Measurements from ENCODE around the gene SGK1. TPM values are rescaled to one million over a fixed set of nuclear protein-coding genes. Genes with fewer than 3 reads are reported as not detected.

Gene SGK1
- total and polyA plus RNA-seq, 2 donors (not counting 1 experiment from before 2014, with no cell fraction given) = 37.3 to 57.8 TPM

GRCh38 chr6:134346932-134347545 lies 29.1 kb upstream of the SGK1 start:
- H3K4me1 Mint-ChIP-seq = peaks cover 7% of the 10 kb centered on the region
- Histone ChIP-seq H3K79me2 (ENCODE audit: control insufficient read depth, insufficient read depth, low read length) (no peaks in the 10 kb centered on the region), H3K4me1 (ENCODE audit: control insufficient read depth in 2 of 2, insufficient read depth in 2 of 2, low read length in 2 of 2) (no peaks in the 10 kb centered on the region), H3K4me2 (replicated peaks; ENCODE audit: low read depth, low read length, poor library complexity, severe bottlenecking) (no peak overlapping the region), H4K20me1 (ENCODE audit: control insufficient read depth, insufficient read depth, low read length, poor library complexity, severe bottlenecking) (no peaks in the 10 kb centered on the region), H3K9ac (ENCODE audit: low read length) (no peak overlapping the region), H3K27ac (ENCODE audit: low read length in 2 of 2) (no peak overlapping the region), H2AFZ (ENCODE audit: insufficient read depth, low read depth, low read length, poor library complexity, severe bottlenecking) (no peak overlapping the region), H3K36me3 (replicated peaks in 1 of 2; ENCODE audit: control extremely low read depth in 1 of 2, control insufficient read depth in 1 of 2, extremely low read depth in 1 of 2, insufficient read depth in 2 of 2, low read length in 1 of 2) (no peaks in the 10 kb centered on the region), H3K4me3 (ENCODE audit: control extremely low read depth in 1 of 5, extremely low read depth in 1 of 5, insufficient read depth in 1 of 5, low read depth in 2 of 5, low read length in 4 of 5) (no peak overlapping the region), H3K9me3 (ENCODE audit: control extremely low read depth in 1 of 3, control insufficient read depth in 2 of 3, insufficient read depth in 1 of 3, low read length in 2 of 3) (no peaks in the 10 kb centered on the region), H3K27me3 (replicated peaks in 1 of 4; ENCODE audit: control extremely low read depth in 1 of 4, control insufficient read depth in 3 of 4, insufficient read depth in 4 of 4, low read length in 3 of 4) (no peaks in the 10 kb centered on the region)
- TF ChIP-seq EZH2 (IDR thresholded peaks at IDR 0.05; ENCODE audit: borderline replicate concordance, insufficient read depth, low read depth, low read length, poor library complexity, severe bottlenecking) (no peak), CTCF (IDR thresholded peaks at IDR 0.05) (no peak)
- H3K4me3 Mint-ChIP-seq = no peak overlapping the region
- DNase-seq (no peak), ATAC-seq (ENCODE audit: low read depth) (no peak)
- intact Hi-C loops (cut with micrococcal nuclease) = no loop called here
- POLR2A ChIA-PET = no interaction called here
- WGBS (ENCODE audit: insufficient coverage) = 97% methylated on average over 2 of the region's 7 CpGs
- H3K27ac Mint-ChIP-seq = no peak overlapping the region
- no peaks in the 10 kb centered on the region for H3K27me3 Mint-ChIP-seq
- H3K9me3 Mint-ChIP-seq (ENCODE audit: insufficient read depth) = no peaks in the 10 kb centered on the region
- CTCF ChIA-PET = interaction anchor here (1.0 to 1.2 kb wide), 2 partner anchors 52 to 294 kb away, joined by 3 read pairs; no protein-coding TSS in a partner anchor

GRCh38 chr6:134345789-134346188 lies 27.9 kb upstream of the SGK1 start:
- H3K27me3 ChIP-seq (replicated peaks in 1 of 4; ENCODE audit: control extremely low read depth in 1 of 4, control insufficient read depth in 3 of 4, insufficient read depth in 4 of 4, low read length in 3 of 4) = no peaks in the 10 kb centered on the region
- H3K9me3 ChIP-seq (ENCODE audit: control extremely low read depth in 1 of 3, control insufficient read depth in 2 of 3, insufficient read depth in 1 of 3, low read length in 2 of 3) = no peaks in the 10 kb centered on the region
- DNase-seq (no peak), ATAC-seq (ENCODE audit: low read depth) (no peak)
- H3K79me2 ChIP-seq (ENCODE audit: control insufficient read depth, insufficient read depth, low read length) = no peaks in the 10 kb centered on the region
- TF ChIP-seq EZH2 (IDR thresholded peaks at IDR 0.05; ENCODE audit: borderline replicate concordance, insufficient read depth, low read depth, low read length, poor library complexity, severe bottlenecking) (no peak), CTCF (IDR thresholded peaks at IDR 0.05) (no peak)
- Mint-ChIP-seq H3K27ac (no peak overlapping the region), H3K27me3 (no peaks in the 10 kb centered on the region), H3K4me3 (no peak overlapping the region), H3K9me3 (ENCODE audit: insufficient read depth) (no peaks in the 10 kb centered on the region), H3K4me1 (peaks cover 2% of the 10 kb centered on the region)
- H3K9ac ChIP-seq (ENCODE audit: low read length) = no peak overlapping the region
- H3K27ac ChIP-seq (ENCODE audit: low read length in 2 of 2) = no peak overlapping the region
- no peak overlapping the region for H2AFZ ChIP-seq (ENCODE audit: insufficient read depth, low read depth, low read length, poor library complexity, severe bottlenecking)
- intact Hi-C loops (cut with micrococcal nuclease) = no loop called here
- 97% methylated on average over 3 of the region's 8 CpGs for WGBS (ENCODE audit: insufficient coverage)
- no peaks in the 10 kb centered on the region for H3K36me3 ChIP-seq (replicated peaks in 1 of 2; ENCODE audit: control extremely low read depth in 1 of 2, control insufficient read depth in 1 of 2, extremely low read depth in 1 of 2, insufficient read depth in 2 of 2, low read length in 1 of 2)
- no peaks in the 10 kb centered on the region for H3K4me1 ChIP-seq (ENCODE audit: control insufficient read depth in 2 of 2, insufficient read depth in 2 of 2, low read length in 2 of 2)
- no peak overlapping the region for H3K4me2 ChIP-seq (replicated peaks; ENCODE audit: low read depth, low read length, poor library complexity, severe bottlenecking)
- H3K4me3 ChIP-seq (ENCODE audit: control extremely low read depth in 1 of 5, extremely low read depth in 1 of 5, insufficient read depth in 1 of 5, low read depth in 2 of 5, low read length in 4 of 5) = no peak overlapping the region
- H4K20me1 ChIP-seq (ENCODE audit: control insufficient read depth, insufficient read depth, low read length, poor library complexity, severe bottlenecking) = no peaks in the 10 kb centered on the region
- ChIA-PET POLR2A (no interaction called here), CTCF (no interaction called here)
